NCI-H526 treated with DMSO at 0.1 percent for 48 hours (cell line): ENCODE results near the gene MFSD2A.
"Not testable (repeated sequence)": the region's sequence is repeated elsewhere in the genome, so short reads cannot be mapped to it uniquely, and the experiment has no call there.

Experiments
- DNase-seq: peaks from one replicate; lab custom pipeline; 2025; lab: John Stamatoyannopoulos, UW

MFSD2A gene

GRCh38 chr1:39969048-39969447 lies 14.1 kb downstream of the MFSD2A start:
- DNase-seq, result no peak

- DNase-seq, result no peak
These were observed 14.8 kb downstream of the MFSD2A start for GRCh38 chr1:39969531-39970270.

- DNase-seq, result no peak
These were observed 15.3 kb downstream of the MFSD2A start for GRCh38 chr1:39970274-39970673.

GRCh38 chr1:39971138-39971537 lies 16.2 kb downstream of the MFSD2A start:
- no peak for DNase-seq

- DNase-seq, result peak; percentile 62
These were observed 18.7 kb downstream of the MFSD2A start for GRCh38 chr1:39973503-39974135.

- DNase-seq, result no peak
These were observed 21.8 kb downstream of the MFSD2A start for GRCh38 chr1:39976732-39977131.

- no peak for DNase-seq
These were observed 22.3 kb downstream of the MFSD2A start for GRCh38 chr1:39977202-39977601.

GRCh38 chr1:39979654-39980053 lies 24.7 kb downstream of the MFSD2A start:
- DNase-seq, result peak; percentile 59

GRCh38 chr1:39980555-39981313 lies 25.8 kb downstream of the MFSD2A start:
- DNase-seq, result no peak

- DNase-seq, result no peak
These were observed 26.4 kb downstream of the MFSD2A start for GRCh38 chr1:39981385-39981784.

- DNase-seq, result no peak
These were observed 27.0 kb downstream of the MFSD2A start for GRCh38 chr1:39981945-39982344.

GRCh38 chr1:39984480-39984879 lies 29.5 kb downstream of the MFSD2A start:
- DNase-seq, result not testable (repeated sequence)

GRCh38 chr1:39984951-39985350 lies 30.0 kb downstream of the MFSD2A start:
- DNase-seq, result no peak

- no peak for DNase-seq
These were observed 32.9 kb downstream of the MFSD2A start for GRCh38 chr1:39987869-39988268.

GRCh38 chr1:39988618-39989343 lies 33.8 kb downstream of the MFSD2A start:
- no peak for DNase-seq

- no peak for DNase-seq
These were observed 35.5 kb downstream of the MFSD2A start for GRCh38 chr1:39990428-39990827.

- no peak for DNase-seq
These were observed 37.3 kb downstream of the MFSD2A start for GRCh38 chr1:39992234-39992633.

GRCh38 chr1:39992888-39993287 lies 37.9 kb downstream of the MFSD2A start:
- no peak for DNase-seq

- DNase-seq, result no peak
These were observed 41.0 kb downstream of the MFSD2A start for GRCh38 chr1:39995973-39996393.

GRCh38 chr1:39996396-39997004 lies 41.6 kb downstream of the MFSD2A start:
- DNase-seq, result no peak

GRCh38 chr1:40001456-40001855 lies 46.5 kb downstream of the MFSD2A start:
- no peak for DNase-seq
